ENCODE data around the gene NIPA2.

DNA sequence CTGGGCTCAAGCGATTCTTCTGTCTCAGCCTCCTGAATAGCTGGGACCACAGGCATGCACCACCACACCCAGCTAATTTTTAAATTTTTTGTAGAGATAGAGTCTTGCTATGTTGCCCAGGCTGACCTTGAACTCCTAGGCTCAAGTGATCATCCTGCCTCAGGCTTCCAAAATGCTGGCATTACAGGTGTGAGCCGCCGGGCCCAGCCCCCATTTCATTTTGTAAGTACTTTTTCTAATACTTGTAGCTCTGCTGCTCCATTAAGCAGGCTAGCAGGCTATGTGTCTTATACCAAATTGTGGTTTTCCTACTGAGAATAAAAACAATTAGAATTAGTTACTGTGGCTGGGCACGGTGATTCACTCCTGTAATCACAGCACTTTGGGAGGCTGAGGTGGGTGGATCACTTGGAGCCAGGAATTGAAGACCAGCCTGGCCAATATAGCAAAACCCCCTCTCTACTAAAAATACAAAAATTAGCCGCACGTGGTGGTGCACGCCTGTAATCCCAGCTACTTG is 29.6 kb upstream of the NIPA2 start:
- TF ChIP-seq BHLHE40 (IDR thresholded peaks at IDR 0.05; ENCODE audit: borderline replicate concordance) (no peak), NFRKB (IDR thresholded peaks at IDR 0.05) (no peak)
